Mesendoderm (in vitro differentiated cells): ENCODE data around the gene ANKS1A.
"Not testable (repeated sequence)": the region's sequence is repeated elsewhere in the genome, so short reads cannot be mapped to it uniquely, and the experiment has no call there.

Experiments used
- DNase-seq: peaks from one replicate; pipeline ENCODE4 v3.0.0; 2013
- H2AK5ac ChIP-seq: 2 replicates; pipeline ENCODE4 v1.6.1; 2013; ENCODE audit warnings: low read length, inconsistent platforms
- H2BK120ac ChIP-seq: 2 replicates; pipeline ENCODE4 v1.6.1; 2013; ENCODE audit warnings: low read depth, mild to moderate bottlenecking, low read length, moderate library complexity, mixed read lengths
- H2BK15ac ChIP-seq: replicated peaks from 2 replicates; pipeline ENCODE4 v1.6.1; 2013; ENCODE audit warnings: low read depth, mild to moderate bottlenecking, moderate library complexity
- H2BK5ac ChIP-seq: 2 replicates; pipeline ENCODE4 v1.6.1; 2013; ENCODE audit warnings: low read length, inconsistent platforms
- H3K18ac ChIP-seq: 2 replicates; pipeline ENCODE4 v1.6.1; 2013; ENCODE audit warnings: mild to moderate bottlenecking, low read length, mixed read lengths
- H3K23ac ChIP-seq: one replicate; pipeline ENCODE4 v1.6.1; 2013; ENCODE audit warnings: low read length
- H3K27ac ChIP-seq: 2 replicates; pipeline ENCODE4 v1.5.1; 2013; ENCODE audit warnings: low read depth, mild to moderate bottlenecking, inconsistent platforms, low read length, moderate library complexity
- H3K27me3 ChIP-seq: 2 replicates; pipeline ENCODE4 v1.6.1; 2013; ENCODE audit warnings: low read length, control low read depth, mild to moderate bottlenecking, inconsistent platforms; ENCODE audit not compliant: insufficient read depth, poor library complexity
- H3K36me3 ChIP-seq: 2 replicates; pipeline ENCODE4 v1.6.1; 2013; ENCODE audit warnings: low read length, inconsistent platforms; ENCODE audit not compliant: control insufficient read depth, insufficient read depth
- H3K4ac ChIP-seq: one replicate; pipeline ENCODE4 v1.6.1; 2013; ENCODE audit warnings: low read depth, mild to moderate bottlenecking, low read length, moderate library complexity
- H3K4me1 ChIP-seq: 2 replicates; pipeline ENCODE4 v1.6.1; 2013; ENCODE audit warnings: low read depth, low read length, inconsistent platforms; ENCODE audit not compliant: control insufficient read depth
- H3K4me2 ChIP-seq: 2 replicates; pipeline ENCODE4 v1.6.1; 2013; ENCODE audit warnings: low read length
- H3K4me3 ChIP-seq: 2 replicates; pipeline ENCODE4 v1.5.1; 2013; ENCODE audit warnings: mild to moderate bottlenecking, low read length
- H3K56ac ChIP-seq: one replicate; pipeline ENCODE4 v1.6.1; 2013; ENCODE audit warnings: low read length
- H3K79me1 ChIP-seq: 2 replicates; pipeline ENCODE4 v1.6.1; 2013; ENCODE audit warnings: low read length, inconsistent platforms
- H3K79me2 ChIP-seq: 2 replicates; pipeline ENCODE4 v1.6.1; 2013; ENCODE audit warnings: mild to moderate bottlenecking, low read length; ENCODE audit not compliant: control insufficient read depth, insufficient read depth
- H3K9ac ChIP-seq: 2 replicates; pipeline ENCODE4 v1.6.1; 2013; ENCODE audit warnings: low read length, inconsistent platforms
- H4K5ac ChIP-seq: one replicate; pipeline ENCODE4 v1.6.1; 2013; ENCODE audit warnings: low read length
- H4K8ac ChIP-seq: one replicate; pipeline ENCODE4 v1.6.1; 2013; ENCODE audit warnings: low read depth, mild to moderate bottlenecking, control low read depth, low read length, moderate library complexity
- whole genome bisulfite sequencing: extraction: QIAGEN DNeasy Blood & Tissue Kit; methylation state at CpG from one replicate; pipeline ENCODE4 v1.1.7; 2013; ENCODE audit warnings: low lambda C conversion rate, missing lambda C conversion rate; ENCODE audit not compliant: insufficient coverage; ENCODE audit errors: extremely low coverage; 5-methylcytosine and 5-hydroxymethylcytosine counted together

Gene ANKS1A

DNA sequence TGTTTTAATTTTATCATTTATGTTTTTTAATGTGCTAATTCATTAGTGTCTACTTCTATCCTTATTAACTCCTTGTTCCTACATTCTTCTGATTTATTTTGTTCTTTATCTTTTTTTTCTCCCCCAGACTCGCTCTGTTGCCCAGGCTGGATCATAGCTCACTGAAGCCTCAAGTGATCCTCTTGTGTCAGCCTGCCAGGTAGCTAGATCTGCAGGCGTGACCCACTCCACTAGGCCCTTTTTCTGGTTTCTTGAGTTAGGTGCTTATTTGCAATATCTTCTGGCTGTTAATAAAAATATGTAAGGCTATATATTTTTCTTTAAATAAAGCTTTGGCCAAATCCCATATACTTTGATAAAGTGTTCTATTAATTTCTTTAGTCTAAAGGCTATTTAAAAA lies 4.1 kb upstream of the ANKS1A start:
- Histone ChIP-seq H3K18ac (no peak overlapping the region), H2BK5ac (no peak overlapping the region), H3K27me3 (no peaks in the 10 kb centered on the region), H3K79me2 (peaks cover 15% of the 10 kb centered on the region), H3K79me1 (peaks cover 3% of the 10 kb centered on the region), H3K4me3 (no peak overlapping the region), H4K8ac (no peak overlapping the region), H3K4me2 (no peak overlapping the region), H4K5ac (no peak overlapping the region), H3K27ac (no peak overlapping the region), H3K4ac (no peak overlapping the region), H2BK120ac (no peak overlapping the region), H2AK5ac (no peak overlapping the region), H3K36me3 (peaks cover under 1% of the 10 kb centered on the region), H2BK15ac (no peak overlapping the region), H3K56ac (no peak overlapping the region), H3K4me1 (no peaks in the 10 kb centered on the region), H3K23ac (no peak overlapping the region), H3K9ac (no peak overlapping the region)
- WGBS, result no CpG with 5 or more reads among the region's 2 CpGs
- DNase-seq, result no peak

DNA sequence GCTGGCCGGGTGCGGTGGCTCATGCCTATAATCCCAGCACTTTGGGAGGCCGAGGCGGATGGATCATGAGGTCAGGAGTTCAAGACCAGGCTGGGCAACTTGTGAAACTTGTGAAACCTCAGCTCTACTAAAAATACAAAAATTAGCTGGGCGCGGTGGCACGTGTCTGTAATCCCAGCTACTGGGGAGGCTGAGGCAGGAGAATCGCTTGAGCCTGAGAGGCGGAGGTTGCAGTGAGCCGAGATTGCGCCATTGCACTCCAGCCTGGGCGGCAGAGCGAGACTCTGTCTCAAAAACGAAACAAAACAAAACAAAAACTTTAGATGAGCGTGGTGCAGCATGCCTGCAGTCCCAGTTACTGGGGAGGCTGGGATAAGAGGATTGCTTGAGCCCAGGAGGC lies 3.2 kb upstream of the ANKS1A start:
- not testable (repeated sequence) for H2BK5ac ChIP-seq, H2BK120ac ChIP-seq, H4K5ac ChIP-seq, H4K8ac ChIP-seq, H3K9ac ChIP-seq, H3K56ac ChIP-seq, H3K18ac ChIP-seq, H3K27me3 ChIP-seq, H3K4ac ChIP-seq, H3K4me1 ChIP-seq, H3K23ac ChIP-seq, H2AK5ac ChIP-seq, H3K4me2 ChIP-seq, H3K79me1 ChIP-seq, H2BK15ac ChIP-seq, H3K27ac ChIP-seq, H3K4me3 ChIP-seq, DNase-seq, H3K36me3 ChIP-seq
- peaks cover 19% of the 10 kb centered on the region for H3K79me2 ChIP-seq
- no CpG with 5 or more reads among the region's 15 CpGs for WGBS

DNA sequence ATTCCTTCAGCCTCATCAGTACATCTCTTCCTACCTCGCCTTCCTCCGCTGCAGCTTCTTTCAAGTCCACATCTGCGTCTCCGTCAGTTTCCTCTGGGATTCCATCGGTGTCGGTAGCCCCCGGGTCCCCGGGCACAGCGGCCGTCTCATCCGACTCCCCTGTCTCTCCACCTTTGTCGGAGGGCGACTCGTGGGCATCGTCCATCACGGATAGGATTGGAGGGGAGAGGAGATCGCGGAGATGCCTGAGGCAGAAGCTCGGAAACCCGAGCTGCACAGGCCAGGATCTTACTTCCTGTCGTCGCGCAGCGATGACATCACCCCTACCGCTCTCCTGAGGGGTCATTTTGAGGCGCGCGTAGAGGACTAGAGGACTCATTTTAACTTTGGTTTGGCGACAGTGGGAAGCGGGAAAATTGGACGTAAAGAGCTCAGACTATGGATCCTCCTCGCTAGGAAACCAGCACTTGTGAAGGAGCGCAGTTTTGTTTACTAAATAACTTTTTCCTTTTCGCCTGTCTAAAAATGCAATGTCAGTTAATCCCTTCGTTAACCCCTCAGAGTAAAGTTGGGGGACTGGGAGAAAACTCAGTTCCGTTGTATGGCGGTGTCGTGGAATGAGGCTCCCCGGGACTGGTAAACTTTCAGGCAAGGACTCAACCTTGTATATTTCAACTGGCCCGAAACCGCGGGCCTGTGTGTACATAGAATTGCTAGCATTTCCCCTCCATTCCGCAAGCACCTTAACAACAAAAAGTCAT lies 1.1 kb upstream of the ANKS1A start, which contains the start of gene TAF11:
TAF11 (minus strand) TSS at position 290 of the 761 bp plus-strand sequence; CDS start at position 205, 85 bp downstream.
- Histone ChIP-seq H2BK120ac (no peak within 1 kb of the TSS), H2BK15ac (no peak within 1 kb of the TSS), H2AK5ac (no peak within 1 kb of the TSS), H3K4ac (peak within 1 kb of the TSS; percentile 49), H3K27ac (peak within 1 kb of the TSS; percentile 71), H3K23ac (no peak within 1 kb of the TSS), H3K79me2 (peaks cover 33% of the 10 kb centered on the region), H3K4me2 (peak within 1 kb of the TSS; percentile 95), H3K4me3 (peak within 1 kb of the TSS; percentile 90), H3K36me3 (no peaks in the 10 kb centered on the region), H4K8ac (peak within 1 kb of the TSS; percentile 94), H3K4me1 (peaks cover 2% of the 10 kb centered on the region), H3K79me1 (peaks cover 20% of the 10 kb centered on the region), H3K56ac (peak within 1 kb of the TSS; percentile 94), H3K18ac (no peak within 1 kb of the TSS), H3K27me3 (no peaks in the 10 kb centered on the region), H4K5ac (peak within 1 kb of the TSS; percentile 72), H3K9ac (peak within 1 kb of the TSS; percentile 94), H2BK5ac (no peak within 1 kb of the TSS)
- peak; percentile 98 for DNase-seq
- WGBS, result no CpG with 5 or more reads among the region's 43 CpGs

DNA sequence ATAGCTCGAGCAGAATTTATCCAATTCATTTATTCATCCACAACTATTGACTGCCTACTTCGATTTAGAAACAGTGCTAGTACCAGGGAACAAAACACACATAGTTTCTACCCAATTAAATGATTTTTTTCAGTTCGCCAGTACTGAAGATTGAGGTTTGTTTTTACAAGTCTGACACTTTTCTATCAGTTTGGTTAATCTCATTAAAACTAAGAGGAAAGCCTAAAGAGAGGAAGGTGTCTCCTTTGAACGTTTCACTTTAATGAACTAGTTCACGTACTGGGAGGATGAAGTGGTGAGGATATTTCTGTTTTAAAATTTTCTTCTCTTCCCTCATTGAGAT lies 570 bp upstream of the ANKS1A start:
- Histone ChIP-seq H3K18ac (no peak overlapping the region), H3K4me1 (peaks cover 2% of the 10 kb centered on the region), H3K36me3 (no peaks in the 10 kb centered on the region), H3K4ac (no peak overlapping the region), H3K27ac (no peak overlapping the region), H3K4me2 (peak overlapping the region; percentile 95), H4K8ac (no peak overlapping the region), H4K5ac (no peak overlapping the region), H3K23ac (no peak overlapping the region), H3K79me2 (peaks cover 33% of the 10 kb centered on the region), H3K9ac (peak overlapping the region; percentile 94), H3K79me1 (peaks cover 22% of the 10 kb centered on the region), H2AK5ac (no peak overlapping the region), H3K56ac (peak overlapping the region; percentile 86), H2BK120ac (no peak overlapping the region), H3K4me3 (peak overlapping the region; percentile 79), H3K27me3 (no peaks in the 10 kb centered on the region), H2BK15ac (no peak overlapping the region), H2BK5ac (no peak overlapping the region)
- WGBS, result no CpG with 5 or more reads among the region's 5 CpGs
- no peak for DNase-seq

DNA sequence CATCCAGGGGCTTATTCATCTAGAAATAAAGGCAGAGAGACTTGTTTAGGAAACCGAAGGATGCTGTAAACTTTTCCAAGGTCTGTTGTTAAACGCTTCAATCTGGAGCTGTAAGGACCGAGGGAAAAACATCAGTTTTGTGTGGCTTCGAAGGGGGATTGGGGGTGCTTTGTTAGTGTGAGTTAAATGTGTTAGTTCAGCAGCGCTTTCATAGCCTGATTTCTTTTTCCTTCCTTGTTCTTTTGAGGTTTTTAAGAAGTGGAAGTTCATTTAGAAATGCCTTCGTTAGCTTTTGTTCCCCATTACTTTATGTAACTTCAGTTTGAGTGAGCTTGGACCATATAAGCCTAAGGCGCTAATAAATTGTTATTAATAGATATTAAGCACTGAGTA lies 1.5 kb downstream of the ANKS1A start:
- Histone ChIP-seq H3K4me2 (peak overlapping the region; percentile 23), H3K4me3 (no peak overlapping the region), H3K27ac (no peak overlapping the region), H3K18ac (no peak overlapping the region), H2BK15ac (no peak overlapping the region), H3K56ac (peak overlapping the region; percentile 59), H3K79me2 (peaks cover 31% of the 10 kb centered on the region), H2AK5ac (no peak overlapping the region), H3K9ac (peak overlapping the region; percentile 60), H3K4ac (no peak overlapping the region), H3K4me1 (peaks cover 2% of the 10 kb centered on the region), H4K5ac (no peak overlapping the region), H3K27me3 (no peaks in the 10 kb centered on the region), H2BK120ac (no peak overlapping the region), H2BK5ac (no peak overlapping the region), H3K79me1 (peaks cover 21% of the 10 kb centered on the region), H3K36me3 (no peaks in the 10 kb centered on the region), H3K23ac (no peak overlapping the region), H4K8ac (no peak overlapping the region)
- no CpG with 5 or more reads among the region's 7 CpGs for WGBS
- DNase-seq, result no peak

DNA sequence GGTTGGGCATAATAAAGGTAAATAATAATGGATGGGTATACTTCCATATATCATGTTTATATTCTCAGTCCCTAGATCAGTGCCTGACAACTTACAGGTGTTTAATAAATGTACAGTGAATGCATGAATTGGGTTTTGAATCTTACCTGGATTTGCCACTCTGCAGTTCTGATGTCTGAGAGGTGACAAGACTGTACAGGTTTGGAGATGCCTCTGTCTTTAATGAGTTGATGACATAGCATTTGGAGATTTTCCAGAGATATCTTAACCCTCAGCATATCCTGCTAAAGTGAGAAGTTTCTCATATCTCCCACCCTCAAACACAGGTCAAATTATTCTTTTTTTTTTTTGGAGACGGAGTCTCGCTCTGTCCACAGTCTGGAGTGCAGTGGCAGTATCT lies 2.2 kb downstream of the ANKS1A start:
- DNase-seq, result no peak
- Histone ChIP-seq H4K5ac (no peak overlapping the region), H3K4me2 (no peak overlapping the region), H3K4me3 (no peak overlapping the region), H3K4me1 (peaks cover 2% of the 10 kb centered on the region), H3K27me3 (no peaks in the 10 kb centered on the region), H3K4ac (no peak overlapping the region), H4K8ac (no peak overlapping the region), H3K27ac (no peak overlapping the region), H2AK5ac (no peak overlapping the region), H3K18ac (no peak overlapping the region), H2BK15ac (no peak overlapping the region), H3K23ac (no peak overlapping the region), H2BK120ac (no peak overlapping the region), H3K79me2 (peaks cover 29% of the 10 kb centered on the region), H3K36me3 (no peaks in the 10 kb centered on the region), H2BK5ac (no peak overlapping the region), H3K9ac (no peak overlapping the region), H3K56ac (no peak overlapping the region), H3K79me1 (peaks cover 19% of the 10 kb centered on the region)
- no CpG with 5 or more reads among the region's 2 CpGs for WGBS
